CD14-positive monocyte (primary cell): Measurements from ENCODE around the gene ITGA3. TPM values are rescaled to one million over a fixed set of nuclear protein-coding genes. Genes with fewer than 3 reads are reported as not detected.

Experiments used
- DNase-seq, 3 donors: peaks; one replicate each; pipeline ENCODE4 v3.0.0-alpha.2; 2011 to 2022
- H2AFZ ChIP-seq: 2 replicates; pipeline ENCODE4 v1.6.0; 2012; ENCODE audit warnings: mild to moderate bottlenecking, low read depth, low read length, inconsistent platforms; ENCODE audit not compliant: insufficient read depth, poor library complexity, severe bottlenecking
- H3K27ac ChIP-seq, 2 donors: 1 replicate in 1 of 2; 2 replicates in 1 of 2; pipeline ENCODE4 v1.5.1; 2012 to 2013; ENCODE audit warnings: low read length in 2 of 2, control low read depth in 1 of 2, inconsistent platforms in 1 of 2, low read depth in 1 of 2, mild to moderate bottlenecking in 1 of 2
- H3K27me3 ChIP-seq, 2 donors: one replicate each; pipeline versions ENCODE4 v1.6.0 to v1.6.1; 2011 to 2013; ENCODE audit warnings: low read length in 2 of 2; ENCODE audit not compliant: control insufficient read depth in 2 of 2, insufficient read depth in 2 of 2
- H3K36me3 ChIP-seq, 2 donors: replicated peaks in 1 of 2; 1 replicate in 1 of 2; 2 replicates in 1 of 2; pipeline versions ENCODE4 v1.5.1 to v1.6.1; 2012 to 2013; ENCODE audit warnings: low read length in 2 of 2, control low read depth in 1 of 2, inconsistent platforms in 1 of 2, mild to moderate bottlenecking in 1 of 2; ENCODE audit not compliant: insufficient read depth in 2 of 2, control insufficient read depth in 1 of 2
- H3K4me1 ChIP-seq, 2 donors: 1 replicate in 1 of 2; 2 replicates in 1 of 2; pipeline versions ENCODE4 v1.5.1 to v1.6.1; 2012 to 2013; ENCODE audit warnings: low read length in 2 of 2, control low read depth in 1 of 2, inconsistent platforms in 1 of 2, mild to moderate bottlenecking in 1 of 2, moderate library complexity in 1 of 2; ENCODE audit not compliant: insufficient read depth in 2 of 2, control insufficient read depth in 1 of 2
- H3K4me2 ChIP-seq: replicated peaks from 2 replicates; pipeline ENCODE3; 2012; ENCODE audit warnings: low read length, moderate library complexity, mild to moderate bottlenecking; ENCODE audit not compliant: poor library complexity, severe bottlenecking; ENCODE audit errors: extremely low read depth
- H3K4me3 ChIP-seq, 3 experiments: fragments of 200-600 bp in 1 of 3; sonication (generic) in 1 of 3; replicated peaks in 1 of 3; 1 replicate in 2 of 3; 2 replicates in 1 of 3; pipeline ENCODE4 v1.5.1; 2011 to 2013; ENCODE audit warnings: low read length in 3 of 3, mild to moderate bottlenecking in 3 of 3, control low read depth in 2 of 3, low read depth in 2 of 3, inconsistent platforms in 1 of 3, moderate library complexity in 1 of 3
- H3K79me2 ChIP-seq: 2 replicates; pipeline ENCODE4 v1.6.0; 2012; ENCODE audit warnings: mild to moderate bottlenecking, control low read depth, inconsistent platforms, low read length, moderate library complexity; ENCODE audit not compliant: insufficient read depth
- H3K9ac ChIP-seq: 2 replicates; pipeline ENCODE4 v1.6.0; 2017; ENCODE audit warnings: low read length, mild to moderate bottlenecking; ENCODE audit not compliant: insufficient read depth, poor library complexity, severe bottlenecking
- H3K9me3 ChIP-seq, 2 donors: replicated peaks in 1 of 2; 1 replicate in 1 of 2; 2 replicates in 1 of 2; pipeline versions ENCODE4 v1.5.1 to v1.6.1; 2012 to 2013; ENCODE audit warnings: low read length in 2 of 2, control low read depth in 1 of 2; ENCODE audit not compliant: control insufficient read depth in 1 of 2, insufficient read depth in 1 of 2
- H4K20me1 ChIP-seq: 2 replicates; pipeline ENCODE4 v1.6.0; 2012; ENCODE audit warnings: mild to moderate bottlenecking, low read length, control low read depth, moderate library complexity; ENCODE audit not compliant: insufficient read depth
- H3K27ac Mint-ChIP-seq, 7 donors: one replicate each; pipeline ENCODE4 v1.8.0; 2020; ENCODE audit warnings: mild to moderate bottlenecking in 7 of 7, mixed read lengths in 7 of 7, moderate library complexity in 6 of 7, inconsistent platforms in 2 of 7
- H3K27me3 Mint-ChIP-seq, 3 donors: one replicate each; pipeline ENCODE4 v1.8.0; 2021 to 2022; ENCODE audit warnings: low read depth in 3 of 3, mild to moderate bottlenecking in 3 of 3, mixed read lengths in 3 of 3, moderate library complexity in 3 of 3, inconsistent platforms in 1 of 3
- H3K36me3 Mint-ChIP-seq, 2 donors: one replicate each; pipeline ENCODE4 v1.8.0; 2020; ENCODE audit warnings: mixed read lengths in 2 of 2, inconsistent platforms in 1 of 2, mild to moderate bottlenecking in 1 of 2
- H3K4me1 Mint-ChIP-seq: one replicate; pipeline ENCODE4 v1.8.0; 2020; ENCODE audit warnings: mild to moderate bottlenecking, mixed read lengths
- H3K4me3 Mint-ChIP-seq, 2 donors: one replicate each; pipeline ENCODE4 v1.8.0; 2020; ENCODE audit warnings: mild to moderate bottlenecking in 2 of 2, mixed read lengths in 2 of 2, moderate library complexity in 1 of 2
- H3K9me3 Mint-ChIP-seq, 7 donors: one replicate each; pipeline ENCODE4 v1.8.0; 2020 to 2022; ENCODE audit warnings: mixed read lengths in 7 of 7, mild to moderate bottlenecking in 6 of 7, moderate library complexity in 6 of 7, inconsistent platforms in 2 of 7
- CTCF ChIP-seq: fragments of 200-600 bp; IDR thresholded peaks from one replicate; pipeline ENCODE4 v1.8.0; 2022; ENCODE audit warnings: antibody characterized with exemption, mild to moderate bottlenecking
- WGBS: methylation state at CpG from one replicate; pipeline ENCODE4 v1.1.5; 2013; ENCODE audit warnings: missing lambda C conversion rate; ENCODE audit not compliant: insufficient coverage; 5-methylcytosine and 5-hydroxymethylcytosine counted together
- intact Hi-C, 2 donors: fragments of 100-400 bp; cut with micrococcal nuclease; formaldehyde crosslinking; loops; one replicate each; pipeline versions ENCODE4 v1.15.0 to v1.15.1; 2023
- polyA plus RNA-seq, 3 donors: library from polyadenylated mRNA; depleted of rRNA in 1 of 3; unstranded in 2 of 3; stranded (reverse) in 1 of 3; fragments of 300-500 nt in 2 of 3; fragments of >200 nt in 1 of 3; fragmentation: Illumina TruSeq in 2 of 3; gene quantifications; 1 replicate in 2 of 3; 2 replicates in 1 of 3; pipeline ENCODE4 v1.2.3, GENCODE V29; 2012 to 2021

Gene ITGA3
- polyA plus RNA-seq, 3 donors, result 0.31 to 0.36 TPM; not detected in 1

- H3K9me3 Mint-ChIP-seq, result no peaks in the 10 kb centered on the region
- Histone ChIP-seq H4K20me1 (no peaks in the 10 kb centered on the region), H2AFZ (no peak overlapping the region), H3K4me1 (no peaks in the 10 kb centered on the region), H3K27me3 (no peaks in the 10 kb centered on the region), H3K9me3 (no peaks in the 10 kb centered on the region), H3K36me3 (peaks cover 32 to 41% of the 10 kb centered on the region in 2 donors), H3K9ac (no peak overlapping the region), H3K4me3 (no peak overlapping the region), H3K4me2 (no peak overlapping the region), H3K27ac (no peak overlapping the region), H3K79me2 (no peaks in the 10 kb centered on the region)
- intact Hi-C loops, result no loop called here
- TF ChIP-seq CTCF, result no peak
- 86% methylated on average over 8 of the region's 13 CpGs for WGBS
- H3K4me1 Mint-ChIP-seq, result no peaks in the 10 kb centered on the region
- no peak overlapping the region for H3K4me3 Mint-ChIP-seq
- peaks cover 34 to 69% of the 10 kb centered on the region in 2 donors for H3K36me3 Mint-ChIP-seq
- no peak for DNase-seq
- no peak overlapping the region for H3K27ac Mint-ChIP-seq
- H3K27me3 Mint-ChIP-seq, result peaks cover 0 to under 1% (median 0%) of the 10 kb centered on the region in 3 donors
These were observed 50.7 kb downstream of the ITGA3 start for GRCh38 chr17:50106393-50107131.

- Mint-ChIP-seq H3K4me3 (no peak overlapping the region), H3K4me1 (no peaks in the 10 kb centered on the region), H3K27ac (peak overlapping the region in 1 of 7 donors; percentile 48), H3K9me3 (no peaks in the 10 kb centered on the region), H3K36me3 (peaks cover 34 to 60% of the 10 kb centered on the region in 2 donors), H3K27me3 (peaks cover 0 to 2% (median under 1%) of the 10 kb centered on the region in 3 donors)
- no CpG with 5 or more reads among the region's 10 CpGs for WGBS
- no peaks in the 10 kb centered on the region for H3K4me1 ChIP-seq
- intact Hi-C loops, result no loop called here
- no peak for TF ChIP-seq CTCF
- H3K27me3 ChIP-seq, result no peaks in the 10 kb centered on the region
- no peaks in the 10 kb centered on the region for H3K9me3 ChIP-seq
- H3K36me3 ChIP-seq, result peaks cover 32 to 41% of the 10 kb centered on the region in 2 donors
- H2AFZ ChIP-seq, result no peak overlapping the region
- H3K4me2 ChIP-seq, result no peak overlapping the region
- H4K20me1 ChIP-seq, result no peaks in the 10 kb centered on the region
- H3K4me3 ChIP-seq, result no peak overlapping the region
- no peak for DNase-seq
- no peaks in the 10 kb centered on the region for H3K79me2 ChIP-seq
- no peak overlapping the region for H3K9ac ChIP-seq
- H3K27ac ChIP-seq, result no peak overlapping the region
These were observed 52.0 kb downstream of the ITGA3 start for GRCh38 chr17:50107790-50108414.
